ENCODE measurements around the gene KLHL21. TPM values are rescaled to one million over a fixed set of nuclear protein-coding genes. Genes with fewer than 3 reads are reported as not detected.

The KLHL21 gene
- total RNA-seq, 2 donors from 2014 or later: 10.9 to 13.2 TPM

- Histone ChIP-seq H3K27me3 (ENCODE audit: control insufficient read depth, insufficient read depth, low read length, poor library complexity, severe bottlenecking) (no peaks in the 10 kb centered on the region), H3K27ac (ENCODE audit: low read depth, low read length) (no peak overlapping the region), H3K9me3 (ENCODE audit: control insufficient read depth, low read length) (no peaks in the 10 kb centered on the region), H3K36me3 (ENCODE audit: control insufficient read depth, insufficient read depth, low read length) (peaks cover 62% of the 10 kb centered on the region), H3K4me1 (ENCODE audit: control insufficient read depth, insufficient read depth, low read length) (no peaks in the 10 kb centered on the region), H3K9ac (ENCODE audit: extremely low read depth, low read length, poor library complexity, severe bottlenecking) (no peak overlapping the region), H3K4me3 (ENCODE audit: low read length) (no peak overlapping the region)
- Mint-ChIP-seq H3K4me1 (no peaks in the 10 kb centered on the region), H3K9me3 (no peaks in the 10 kb centered on the region), H3K27ac (no peak overlapping the region), H3K27me3 (ENCODE audit: insufficient read depth) (no peaks in the 10 kb centered on the region), H3K36me3 (ENCODE audit: low read depth) (peaks cover 39% of the 10 kb centered on the region), H3K4me3 (no peak overlapping the region)
- WGBS, 2 experiments (ENCODE audit: insufficient coverage in 1 of 2, insufficient read length in 1 of 2): 94 to 96% methylated on average over 10 to 13 of the region's 13 CpGs
- DNase-seq: no peak
- TF ChIP-seq CTCF (conservative IDR thresholded peaks at IDR 0.05): no peak
These were observed 11.4 kb downstream of the KLHL21 start for GRCh38 chr1:6591222-6591621.

GRCh38 chr1:6590046-6590445 is 12.6 kb downstream of the KLHL21 start:
- H3K9me3 Mint-ChIP-seq: no peaks in the 10 kb centered on the region
- peaks cover 30% of the 10 kb centered on the region for H3K36me3 Mint-ChIP-seq (ENCODE audit: low read depth)
- H3K27ac ChIP-seq (ENCODE audit: low read depth, low read length): no peak overlapping the region
- H3K4me3 ChIP-seq (ENCODE audit: low read length): no peak overlapping the region
- H3K4me1 Mint-ChIP-seq: no peaks in the 10 kb centered on the region
- no peak overlapping the region for H3K27ac Mint-ChIP-seq
- no peak for TF ChIP-seq CTCF (conservative IDR thresholded peaks at IDR 0.05)
- no peaks in the 10 kb centered on the region for H3K4me1 ChIP-seq (ENCODE audit: control insufficient read depth, insufficient read depth, low read length)
- peaks cover 52% of the 10 kb centered on the region for H3K36me3 ChIP-seq (ENCODE audit: control insufficient read depth, insufficient read depth, low read length)
- no peaks in the 10 kb centered on the region for H3K9me3 ChIP-seq (ENCODE audit: control insufficient read depth, low read length)
- no peaks in the 10 kb centered on the region for H3K27me3 ChIP-seq (ENCODE audit: control insufficient read depth, insufficient read depth, low read length, poor library complexity, severe bottlenecking)
- peak overlapping the region; percentile 15 for H3K9ac ChIP-seq (ENCODE audit: extremely low read depth, low read length, poor library complexity, severe bottlenecking)
- WGBS, 2 experiments (ENCODE audit: insufficient coverage in 1 of 2, insufficient read length in 1 of 2): 95% methylated on average over 7 of the region's 7 CpGs
- H3K4me3 Mint-ChIP-seq: no peak overlapping the region
- H3K27me3 Mint-ChIP-seq (ENCODE audit: insufficient read depth): no peaks in the 10 kb centered on the region
- no peak for DNase-seq

- no peak overlapping the region for H3K27ac ChIP-seq (ENCODE audit: low read depth, low read length)
- H3K36me3 ChIP-seq (ENCODE audit: control insufficient read depth, insufficient read depth, low read length): peaks cover 44% of the 10 kb centered on the region
- no peaks in the 10 kb centered on the region for H3K9me3 Mint-ChIP-seq
- H3K4me1 ChIP-seq (ENCODE audit: control insufficient read depth, insufficient read depth, low read length): no peaks in the 10 kb centered on the region
- H3K9ac ChIP-seq (ENCODE audit: extremely low read depth, low read length, poor library complexity, severe bottlenecking): no peak overlapping the region
- H3K27me3 Mint-ChIP-seq (ENCODE audit: insufficient read depth): no peaks in the 10 kb centered on the region
- no peak overlapping the region for H3K4me3 ChIP-seq (ENCODE audit: low read length)
- no peak overlapping the region for H3K4me3 Mint-ChIP-seq
- H3K27ac Mint-ChIP-seq: peak overlapping the region; percentile 30
- DNase-seq: no peak
- no peaks in the 10 kb centered on the region for H3K27me3 ChIP-seq (ENCODE audit: control insufficient read depth, insufficient read depth, low read length, poor library complexity, severe bottlenecking)
- H3K36me3 Mint-ChIP-seq (ENCODE audit: low read depth): peaks cover 22% of the 10 kb centered on the region
- peaks cover 5% of the 10 kb centered on the region for H3K4me1 Mint-ChIP-seq
- H3K9me3 ChIP-seq (ENCODE audit: control insufficient read depth, low read length): no peaks in the 10 kb centered on the region
- 93 to 95% methylated on average over 16 to 24 of the region's 24 CpGs for WGBS, 2 experiments (ENCODE audit: insufficient coverage in 1 of 2, insufficient read length in 1 of 2)
- TF ChIP-seq CTCF (conservative IDR thresholded peaks at IDR 0.05): no peak
These were observed 13.7 kb downstream of the KLHL21 start for GRCh38 chr1:6588893-6589520.
